Measurements from ENCODE around the gene RBP7.

RBP7 gene

DNA sequence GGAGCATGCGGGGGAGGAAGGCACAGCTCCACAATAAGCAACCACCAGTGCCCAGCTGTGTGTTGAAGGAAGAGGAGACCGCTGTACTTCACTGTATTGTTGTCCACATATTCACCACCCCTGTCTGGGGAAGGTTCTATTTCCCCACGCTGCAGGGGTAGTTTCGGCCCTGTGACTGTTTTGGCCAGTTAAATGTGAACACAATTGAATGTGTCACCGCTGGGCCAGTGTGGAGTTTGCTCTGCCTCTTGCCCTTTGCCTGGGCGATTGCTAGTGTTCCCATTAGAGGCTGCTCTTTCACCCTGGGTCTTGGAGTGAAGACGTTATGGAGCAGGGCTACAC is 68.3 kb downstream of the RBP7 start:
- TF ChIP-seq, protein P1, sequence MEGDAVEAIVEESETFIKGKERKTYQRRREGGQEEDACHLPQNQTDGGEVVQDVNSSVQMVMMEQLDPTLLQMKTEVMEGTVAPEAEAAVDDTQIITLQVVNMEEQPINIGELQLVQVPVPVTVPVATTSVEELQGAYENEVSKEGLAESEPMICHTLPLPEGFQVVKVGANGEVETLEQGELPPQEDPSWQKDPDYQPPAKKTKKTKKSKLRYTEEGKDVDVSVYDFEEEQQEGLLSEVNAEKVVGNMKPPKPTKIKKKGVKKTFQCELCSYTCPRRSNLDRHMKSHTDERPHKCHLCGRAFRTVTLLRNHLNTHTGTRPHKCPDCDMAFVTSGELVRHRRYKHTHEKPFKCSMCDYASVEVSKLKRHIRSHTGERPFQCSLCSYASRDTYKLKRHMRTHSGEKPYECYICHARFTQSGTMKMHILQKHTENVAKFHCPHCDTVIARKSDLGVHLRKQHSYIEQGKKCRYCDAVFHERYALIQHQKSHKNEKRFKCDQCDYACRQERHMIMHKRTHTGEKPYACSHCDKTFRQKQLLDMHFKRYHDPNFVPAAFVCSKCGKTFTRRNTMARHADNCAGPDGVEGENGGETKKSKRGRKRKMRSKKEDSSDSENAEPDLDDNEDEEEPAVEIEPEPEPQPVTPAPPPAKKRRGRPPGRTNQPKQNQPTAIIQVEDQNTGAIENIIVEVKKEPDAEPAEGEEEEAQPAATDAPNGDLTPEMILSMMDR (IDR thresholded peaks at IDR 0.05), result no peak
- H3K27ac ChIP-seq, result peak overlapping the region in 1 of 2 donors; percentile 43
- no peak overlapping the region for H3K4me3 ChIP-seq
- no peak for DNase-seq (ENCODE audit: low spot score)
